Natural killer cell (primary cell): ENCODE results near the gene TNFRSF25. TPM values are rescaled to one million over a fixed set of nuclear protein-coding genes. Genes with fewer than 3 reads are reported as not detected.

ENCODE experiments used
- ATAC-seq, 3 donors: fragments of 150-1000 bp in 2 of 3; fragments of 200-7000 bp in 1 of 3; cut with Tn5 transposase; 1 replicate in 1 of 3; 2 replicates in 2 of 3; pipeline ENCODE4 v1.10.0; 2021; ENCODE audit warnings: mild to moderate bottlenecking in 2 of 3, moderate library complexity in 2 of 3
- DNase-seq, 2 donors: peaks; one replicate each; pipeline versions ENCODE4 v3.0.0 to v3.0.0-alpha.2; 2013 to 2021; ENCODE audit warnings: mixed read lengths in 1 of 2
- H3K27ac ChIP-seq: one replicate; pipeline ENCODE4 v1.5.1; 2013; ENCODE audit warnings: mild to moderate bottlenecking, low read length
- H3K27me3 ChIP-seq: one replicate; pipeline ENCODE4 v1.6.1; 2013; ENCODE audit warnings: low read length; ENCODE audit not compliant: control insufficient read depth, insufficient read depth
- H3K36me3 ChIP-seq: one replicate; pipeline ENCODE4 v1.6.1; 2013; ENCODE audit warnings: low read length; ENCODE audit not compliant: control insufficient read depth, insufficient read depth
- H3K4me1 ChIP-seq: one replicate; pipeline ENCODE4 v1.6.1; 2013; ENCODE audit warnings: low read length; ENCODE audit not compliant: control insufficient read depth, insufficient read depth
- H3K4me3 ChIP-seq: one replicate; pipeline ENCODE4 v1.5.1; 2013; ENCODE audit warnings: low read length
- H3K9me3 ChIP-seq: one replicate; pipeline ENCODE4 v1.6.1; 2013; ENCODE audit warnings: low read length; ENCODE audit not compliant: control insufficient read depth, insufficient read depth
- H3K27ac Mint-ChIP-seq, 2 donors: one replicate each; pipeline ENCODE4 v1.8.0; 2022; ENCODE audit warnings: mild to moderate bottlenecking in 2 of 2, mixed read lengths in 2 of 2, moderate library complexity in 1 of 2
- H3K27me3 Mint-ChIP-seq, 2 donors: one replicate each; pipeline ENCODE4 v1.8.0; 2022; ENCODE audit warnings: low read depth in 2 of 2, mixed read lengths in 2 of 2
- H3K36me3 Mint-ChIP-seq: one replicate; pipeline ENCODE4 v1.8.0; 2022; ENCODE audit warnings: mixed read lengths
- H3K4me1 Mint-ChIP-seq, 2 donors: one replicate each; pipeline ENCODE4 v1.8.0; 2022; ENCODE audit warnings: mixed read lengths in 2 of 2
- H3K4me3 Mint-ChIP-seq: one replicate; pipeline ENCODE4 v1.8.0; 2022; ENCODE audit warnings: mild to moderate bottlenecking, moderate library complexity, mixed read lengths
- H3K9me3 Mint-ChIP-seq, 2 donors: one replicate each; pipeline ENCODE4 v1.8.0; 2022; ENCODE audit warnings: mixed read lengths in 2 of 2
- WGBS: methylation state at CpG from one replicate; pipeline ENCODE4 v1.1.7; 2013; ENCODE audit warnings: missing lambda C conversion rate; ENCODE audit not compliant: insufficient coverage; 5-methylcytosine and 5-hydroxymethylcytosine counted together
- intact Hi-C: fragments of 100-400 bp; cut with micrococcal nuclease; formaldehyde crosslinking; loops from one replicate; pipeline ENCODE4 v1.14.2; 2022
- total RNA-seq, 4 donors: library from RNA; stranded (reverse); fragments of 120-200 nt in 1 of 4; gene quantifications; one replicate each; pipeline versions ENCODE4 v1.2.3 to v1.2.4, GENCODE V29; 2013 to 2022
- TF ChIP-seq, protein P1 (sequence below): fragments of 200-600 bp; IDR thresholded peaks from one replicate; pipeline ENCODE4 v1.8.0; 2022; ENCODE audit warnings: antibody characterized with exemption

Gene TNFRSF25
- total RNA-seq, result 10 to 100 TPM; 14.5 to 41.5 (median 19.9) TPM
- 42.3 TPM for total RNA-seq (2013)

DNA sequence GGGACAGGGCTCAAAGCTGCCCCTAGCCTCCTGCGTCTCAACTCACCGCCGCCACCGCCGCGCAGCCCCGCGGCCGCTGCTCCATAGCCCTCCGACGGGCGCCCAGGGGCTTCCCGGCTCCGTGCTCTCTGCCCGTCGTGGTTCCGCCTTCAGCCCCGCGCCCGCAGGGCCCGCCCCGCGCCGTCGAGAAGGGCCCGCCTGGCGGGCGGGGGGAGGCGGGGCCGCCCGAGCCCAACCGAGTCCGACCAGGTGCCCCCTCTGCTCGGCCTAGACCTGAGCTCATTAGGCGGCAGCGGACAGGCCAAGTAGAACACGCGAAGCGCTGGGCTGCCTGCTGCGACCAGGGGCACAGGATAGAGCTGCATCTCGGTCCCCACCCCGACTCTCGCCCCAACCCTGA, at the start of gene TNFRSF25:
Gene TNFRSF25 (minus strand): TSS at position 151 of the 400 bp plus-strand sequence. CDS start 66 bp downstream, at position 85.
- DNase-seq, result peak in 1 of 2 donors; percentile 83
- Mint-ChIP-seq H3K27ac (peak within 1 kb of the TSS in 1 of 2 donors; percentile 79), H3K4me1 (peaks cover 6 to 18% of the 10 kb centered on the region in 2 donors)

DNA sequence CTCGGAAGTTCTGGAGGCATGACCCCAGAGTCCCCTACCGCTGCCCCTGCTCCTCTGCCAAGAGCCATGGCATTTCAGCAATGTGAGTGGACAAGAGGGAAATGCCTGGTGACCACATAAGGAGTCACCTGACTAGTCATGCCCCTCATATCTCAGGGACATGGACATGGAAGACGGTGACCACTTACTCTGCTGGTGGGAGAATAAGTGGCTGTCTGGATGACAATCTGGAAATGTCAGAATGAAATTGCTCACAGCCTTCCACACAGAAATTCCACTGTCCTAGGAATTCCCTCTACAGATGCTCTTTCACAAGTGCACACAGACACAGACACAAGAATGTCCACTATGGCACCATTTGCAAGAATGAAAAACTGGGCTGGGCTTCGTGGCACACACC, 49.8 kb upstream of the TNFRSF25 start:
- H3K4me3 Mint-ChIP-seq, result no peak overlapping the region
- H3K9me3 ChIP-seq, result no peaks in the 10 kb centered on the region
- WGBS, result 96% methylated on average over 3 of the region's 4 CpGs
- H3K4me1 Mint-ChIP-seq, result no peaks in the 10 kb centered on the region
- ATAC-seq (no peak), DNase-seq (no peak)
- H3K9me3 Mint-ChIP-seq, result no peaks in the 10 kb centered on the region
- H3K4me3 ChIP-seq, result no peak overlapping the region
- H3K36me3 Mint-ChIP-seq, result no peaks in the 10 kb centered on the region
- no peak overlapping the region for H3K27ac Mint-ChIP-seq
- TF ChIP-seq, protein P1, sequence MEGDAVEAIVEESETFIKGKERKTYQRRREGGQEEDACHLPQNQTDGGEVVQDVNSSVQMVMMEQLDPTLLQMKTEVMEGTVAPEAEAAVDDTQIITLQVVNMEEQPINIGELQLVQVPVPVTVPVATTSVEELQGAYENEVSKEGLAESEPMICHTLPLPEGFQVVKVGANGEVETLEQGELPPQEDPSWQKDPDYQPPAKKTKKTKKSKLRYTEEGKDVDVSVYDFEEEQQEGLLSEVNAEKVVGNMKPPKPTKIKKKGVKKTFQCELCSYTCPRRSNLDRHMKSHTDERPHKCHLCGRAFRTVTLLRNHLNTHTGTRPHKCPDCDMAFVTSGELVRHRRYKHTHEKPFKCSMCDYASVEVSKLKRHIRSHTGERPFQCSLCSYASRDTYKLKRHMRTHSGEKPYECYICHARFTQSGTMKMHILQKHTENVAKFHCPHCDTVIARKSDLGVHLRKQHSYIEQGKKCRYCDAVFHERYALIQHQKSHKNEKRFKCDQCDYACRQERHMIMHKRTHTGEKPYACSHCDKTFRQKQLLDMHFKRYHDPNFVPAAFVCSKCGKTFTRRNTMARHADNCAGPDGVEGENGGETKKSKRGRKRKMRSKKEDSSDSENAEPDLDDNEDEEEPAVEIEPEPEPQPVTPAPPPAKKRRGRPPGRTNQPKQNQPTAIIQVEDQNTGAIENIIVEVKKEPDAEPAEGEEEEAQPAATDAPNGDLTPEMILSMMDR, result no peak
- intact Hi-C loops, result no loop called here
- H3K4me1 ChIP-seq, result no peaks in the 10 kb centered on the region
- no peaks in the 10 kb centered on the region for H3K27me3 Mint-ChIP-seq
- no peak overlapping the region for H3K27ac ChIP-seq
- no peaks in the 10 kb centered on the region for H3K27me3 ChIP-seq
- H3K36me3 ChIP-seq, result no peaks in the 10 kb centered on the region

More for the DNA sequence above, at the start of gene TNFRSF25:
- no peaks in the 10 kb centered on the region for H3K9me3 Mint-ChIP-seq
- Histone ChIP-seq H3K27ac (peak within 1 kb of the TSS; percentile 82), H3K4me3 (peak within 1 kb of the TSS; percentile 72), H3K4me1 (peaks cover 44% of the 10 kb centered on the region), H3K9me3 (no peaks in the 10 kb centered on the region), H3K27me3 (no peaks in the 10 kb centered on the region), H3K36me3 (peaks cover 7% of the 10 kb centered on the region)
- WGBS, result 5% methylated on average over 43 of the region's 43 CpGs
- H3K36me3 Mint-ChIP-seq, result no peaks in the 10 kb centered on the region
- H3K27me3 Mint-ChIP-seq, result peaks cover 0 to 11% of the 10 kb centered on the region in 2 donors
- H3K4me3 Mint-ChIP-seq, result peak within 1 kb of the TSS; percentile 77
- intact Hi-C loops, result no loop called here
- ATAC-seq, result peak; percentile 30 to 87 (median 78)
- TF ChIP-seq, protein P1, result no peak

DNA sequence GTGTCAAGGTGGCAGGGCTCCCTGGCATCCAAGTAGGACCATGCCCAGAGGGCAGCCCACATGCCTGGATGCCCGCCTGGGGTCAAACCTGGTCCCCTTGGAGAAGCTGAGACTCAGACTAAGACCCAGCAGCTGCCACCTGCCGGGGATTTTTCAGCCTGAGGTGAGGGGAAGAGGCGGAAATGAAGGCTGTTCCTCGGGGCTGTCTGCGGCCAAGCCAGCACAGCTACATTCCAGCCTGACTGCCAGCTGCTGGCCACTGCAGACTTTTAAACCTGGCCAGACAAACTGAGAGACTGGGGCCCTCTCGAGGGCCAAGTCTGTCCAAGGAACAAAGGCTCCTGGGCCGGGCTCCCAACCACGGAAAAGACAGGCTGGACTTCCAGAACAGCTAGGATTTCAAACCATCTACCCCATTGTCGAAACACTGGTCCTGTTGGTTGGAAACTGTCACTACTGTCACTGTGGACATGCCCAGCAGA, 47.4 kb upstream of the TNFRSF25 start:
- H3K9me3 Mint-ChIP-seq, result no peaks in the 10 kb centered on the region
- no peaks in the 10 kb centered on the region for H3K27me3 Mint-ChIP-seq
- no peaks in the 10 kb centered on the region for H3K9me3 ChIP-seq
- H3K4me1 ChIP-seq, result no peaks in the 10 kb centered on the region
- H3K27me3 ChIP-seq, result no peaks in the 10 kb centered on the region
- intact Hi-C loops, result no loop called here
- no peak overlapping the region for H3K4me3 Mint-ChIP-seq
- WGBS, result 88% methylated on average over 9 of the region's 9 CpGs
- H3K27ac ChIP-seq, result no peak overlapping the region
- H3K36me3 ChIP-seq, result no peaks in the 10 kb centered on the region
- no peak overlapping the region for H3K27ac Mint-ChIP-seq
- TF ChIP-seq, protein P1, result no peak
- DNase-seq (no peak), ATAC-seq (no peak)
- H3K4me1 Mint-ChIP-seq, result no peaks in the 10 kb centered on the region
- no peaks in the 10 kb centered on the region for H3K36me3 Mint-ChIP-seq
- H3K4me3 ChIP-seq, result no peak overlapping the region

DNA sequence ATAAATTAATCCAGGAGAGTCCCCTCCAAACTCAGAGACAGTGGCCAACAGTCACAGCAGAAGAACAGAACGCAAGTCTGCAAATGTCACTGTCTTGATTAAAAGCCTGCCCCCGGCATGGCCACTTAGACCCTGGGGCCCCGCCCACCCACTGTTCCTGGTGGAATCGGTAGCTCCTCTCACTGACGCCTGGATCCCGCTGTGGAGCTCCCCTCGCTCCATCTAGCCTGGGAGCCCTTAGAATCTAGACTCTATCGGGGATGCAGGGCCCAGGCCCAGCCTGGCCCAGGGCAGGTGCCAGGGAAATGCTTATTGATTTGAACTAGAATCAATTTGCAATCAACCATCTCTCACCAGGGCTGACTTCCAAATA, 46.9 kb upstream of the TNFRSF25 start:
- no peak for DNase-seq
- Mint-ChIP-seq H3K36me3 (no peaks in the 10 kb centered on the region), H3K4me3 (no peak overlapping the region), H3K9me3 (no peaks in the 10 kb centered on the region), H3K4me1 (no peaks in the 10 kb centered on the region), H3K27me3 (no peaks in the 10 kb centered on the region), H3K27ac (no peak overlapping the region)
- no peak overlapping the region for H3K4me3 ChIP-seq
- intact Hi-C loops, result no loop called here
- ATAC-seq, result no peak
- no peak overlapping the region for H3K27ac ChIP-seq
- TF ChIP-seq, protein P1, result no peak
- no peaks in the 10 kb centered on the region for H3K36me3 ChIP-seq
- no peaks in the 10 kb centered on the region for H3K4me1 ChIP-seq
- H3K9me3 ChIP-seq, result no peaks in the 10 kb centered on the region
- no peaks in the 10 kb centered on the region for H3K27me3 ChIP-seq
- WGBS, result 84% methylated on average over 8 of the region's 8 CpGs
